HG03521 (cell line): ENCODE measurements around the gene ECM1.

Source experiments
- ATAC-seq: cut with Tn5 transposase; IDR thresholded peaks from one replicate; pipeline ENCODE4 v1.9.1; 2021; ENCODE audit warnings: mild to moderate bottlenecking, moderate library complexity; ENCODE audit not compliant: unreplicated experiment

The ECM1 gene

DNA sequence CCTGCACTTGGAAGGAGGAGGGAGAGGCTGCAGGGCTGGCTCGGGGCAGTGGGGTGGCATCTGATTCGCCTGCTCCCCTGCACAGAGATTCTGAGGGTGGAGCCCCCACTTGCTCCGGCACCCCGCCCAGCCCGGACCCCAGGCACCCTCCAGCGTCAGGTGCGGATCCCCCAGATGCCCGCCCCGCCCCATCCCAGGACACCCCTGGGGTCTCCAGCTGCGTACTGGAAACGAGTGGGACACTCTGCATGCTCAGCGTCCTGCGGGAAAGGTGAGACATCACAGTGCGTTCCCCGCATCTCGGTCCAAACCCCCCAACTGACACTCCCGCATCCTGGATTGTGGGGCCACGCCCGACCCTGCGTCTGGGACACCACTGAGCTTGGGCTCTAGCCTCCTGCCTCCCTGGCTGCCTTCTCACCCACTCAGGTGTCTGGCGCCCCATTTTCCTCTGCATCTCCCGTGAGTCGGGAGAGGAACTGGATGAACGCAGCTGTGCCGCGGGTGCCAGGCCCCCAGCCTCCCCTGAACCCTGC lies 49.2 kb downstream of the ECM1 start:
- no peak for ATAC-seq

- no peak for ATAC-seq
Observed at GRCh38 chr1:150557813-150558212, 49.9 kb downstream of the ECM1 start.

DNA sequence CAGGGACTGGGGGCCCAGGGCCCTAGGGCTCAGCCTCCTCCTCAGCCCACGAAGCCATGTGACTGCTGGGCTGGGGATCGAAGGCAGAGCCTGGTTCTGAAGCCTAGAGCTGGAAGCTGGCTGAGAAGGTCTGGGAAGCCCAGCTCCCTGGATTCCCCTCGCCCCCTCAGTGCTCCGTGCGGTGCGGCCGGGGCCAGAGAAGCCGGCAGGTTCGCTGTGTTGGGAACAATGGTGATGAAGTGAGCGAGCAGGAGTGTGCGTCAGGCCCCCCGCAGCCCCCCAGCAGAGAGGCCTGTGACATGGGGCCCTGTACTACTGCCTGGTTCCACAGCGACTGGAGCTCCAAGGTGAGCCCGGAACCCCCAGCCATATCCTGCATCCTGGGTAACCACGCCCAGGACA lies 50.4 kb downstream of the ECM1 start:
- ATAC-seq = no peak

DNA sequence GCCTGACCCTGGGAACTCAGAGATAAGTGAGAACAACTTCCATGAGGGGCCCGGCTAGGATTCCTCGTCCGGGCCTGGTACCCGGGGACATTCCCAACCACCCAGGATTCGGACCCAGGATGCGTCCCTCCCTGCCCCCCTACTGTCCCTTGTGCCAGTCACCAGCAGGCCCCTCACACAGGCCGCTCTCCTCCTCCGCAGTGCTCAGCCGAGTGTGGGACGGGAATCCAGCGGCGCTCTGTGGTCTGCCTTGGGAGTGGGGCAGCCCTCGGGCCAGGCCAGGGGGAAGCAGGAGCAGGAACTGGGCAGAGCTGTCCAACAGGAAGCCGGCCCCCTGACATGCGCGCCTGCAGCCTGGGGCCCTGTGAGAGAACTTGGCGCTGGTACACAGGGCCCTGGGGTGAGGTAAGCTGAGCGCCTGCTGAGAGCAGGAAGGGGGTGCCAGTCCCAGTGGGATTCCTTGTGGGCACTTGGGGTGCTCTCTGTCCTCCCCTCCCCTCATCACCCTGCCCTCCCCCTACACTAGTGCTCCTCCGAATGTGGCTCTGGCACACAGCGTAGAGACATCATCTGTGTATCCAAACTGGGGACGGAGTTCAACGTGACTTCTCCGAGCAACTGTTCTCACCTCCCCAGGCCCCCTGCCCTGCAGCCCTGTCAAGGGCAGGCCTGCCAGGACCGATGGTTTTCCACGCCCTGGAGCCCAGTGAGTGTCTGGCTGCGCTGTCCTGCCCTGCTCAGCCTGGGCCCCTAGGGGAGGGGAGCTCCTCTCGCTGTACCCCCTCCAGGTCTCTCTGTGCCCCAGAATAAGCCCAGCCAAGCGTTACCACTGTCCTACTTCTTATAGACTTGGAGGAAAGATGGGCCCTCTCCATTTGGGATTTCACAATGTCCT lies 51.1 kb downstream of the ECM1 start:
- no peak for ATAC-seq

DNA sequence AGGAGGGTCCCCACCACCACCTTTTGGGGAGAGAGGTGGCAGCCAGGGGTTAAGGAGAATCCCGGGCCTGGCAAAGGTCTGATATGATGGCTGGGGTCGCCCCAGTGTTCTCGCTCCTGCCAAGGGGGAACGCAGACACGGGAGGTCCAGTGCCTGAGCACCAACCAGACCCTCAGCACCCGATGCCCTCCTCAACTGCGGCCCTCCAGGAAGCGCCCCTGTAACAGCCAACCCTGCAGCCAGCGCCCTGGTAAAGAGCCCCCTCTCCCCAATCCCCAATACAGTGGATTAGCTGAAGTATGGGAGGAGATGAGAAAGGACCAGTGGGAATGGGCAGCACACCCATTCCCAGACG lies 51.7 kb downstream of the ECM1 start:
- ATAC-seq = no peak

DNA sequence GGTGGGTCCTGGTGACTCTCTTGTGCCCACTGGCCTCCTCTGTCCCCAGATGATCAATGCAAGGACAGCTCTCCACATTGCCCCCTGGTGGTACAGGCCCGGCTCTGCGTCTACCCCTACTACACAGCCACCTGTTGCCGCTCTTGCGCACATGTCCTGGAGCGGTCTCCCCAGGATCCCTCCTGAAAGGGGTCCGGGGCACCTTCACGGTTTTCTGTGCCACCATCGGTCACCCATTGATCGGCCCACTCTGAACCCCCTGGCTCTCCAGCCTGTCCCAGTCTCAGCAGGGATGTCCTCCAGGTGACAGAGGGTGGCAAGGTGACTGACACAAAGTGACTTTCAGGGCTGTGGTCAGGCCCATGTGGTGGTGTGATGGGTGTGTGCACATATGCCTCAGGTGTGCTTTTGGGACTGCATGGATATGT lies 52.1 kb downstream of the ECM1 start:
- ATAC-seq = no peak

- peak; percentile 24 for ATAC-seq
Observed at GRCh38 chr1:150560576-150561253, 52.8 kb downstream of the ECM1 start.

DNA sequence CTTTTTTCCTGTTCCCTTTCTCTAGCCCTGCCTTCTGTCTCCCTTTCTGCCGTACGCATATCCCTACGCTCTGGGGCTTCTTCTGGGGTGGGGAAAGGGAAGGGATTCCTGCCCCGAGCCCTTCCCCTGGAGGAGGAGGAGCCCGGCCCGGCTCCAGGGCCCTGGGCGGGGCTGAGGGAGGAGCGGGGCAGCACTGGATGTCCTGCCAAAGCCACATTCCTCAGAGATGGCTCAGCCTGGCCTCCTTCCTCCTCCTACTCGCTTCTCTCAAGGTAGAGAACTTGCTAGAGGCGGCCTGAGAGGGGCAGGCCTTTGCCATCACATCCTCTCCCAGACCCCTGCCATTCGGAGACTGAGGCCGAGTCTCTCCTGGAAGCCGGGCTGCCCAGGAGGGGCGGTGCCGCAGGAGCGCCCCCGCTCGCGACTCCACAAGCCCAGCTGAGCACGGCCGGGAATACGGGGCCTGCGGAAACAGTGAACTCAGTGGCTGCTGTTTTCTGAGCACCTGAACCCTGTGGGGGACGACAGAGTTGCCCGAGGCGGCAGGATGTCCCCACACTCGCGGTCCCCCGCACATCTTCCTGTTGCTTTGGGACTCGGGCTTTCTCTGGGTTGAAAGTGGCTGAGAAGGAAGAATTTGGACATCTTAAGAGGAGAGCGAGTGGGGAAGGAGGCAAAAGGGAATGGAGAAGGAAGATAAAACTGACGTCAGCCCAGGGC lies 53.5 kb downstream of the ECM1 start:
- no peak for ATAC-seq

- ATAC-seq = peak; percentile 41
Observed at GRCh38 chr1:150561974-150562445, 54.1 kb downstream of the ECM1 start.

- peak; percentile 42 for ATAC-seq
Observed at GRCh38 chr1:150562446-150563339, 54.8 kb downstream of the ECM1 start.
